Activated naive CD4-positive, alpha-beta T cell treated with anti-CD3 and anti-CD28 coated beads, Interleukin-2, amount 50 U/mL, for 24 hours (primary cell): ENCODE data around the gene POTEH.
"Not testable (repeated sequence)": the region's sequence is repeated elsewhere in the genome, so short reads cannot be mapped to it uniquely, and the experiment has no call there.

Experiments
- H3K27ac Mint-ChIP-seq: one replicate; pipeline ENCODE4 v1.8.0; 2021; ENCODE audit warnings: mild to moderate bottlenecking, mixed read lengths
- H3K27me3 Mint-ChIP-seq: one replicate; pipeline ENCODE4 v1.8.0; 2021; ENCODE audit warnings: mixed read lengths
- H3K36me3 Mint-ChIP-seq: one replicate; pipeline ENCODE4 v1.8.0; 2021; ENCODE audit warnings: mixed read lengths
- H3K4me1 Mint-ChIP-seq: one replicate; pipeline ENCODE4 v1.8.0; 2021; ENCODE audit warnings: mixed read lengths
- H3K4me3 Mint-ChIP-seq: one replicate; pipeline ENCODE4 v1.8.0; 2021; ENCODE audit warnings: mild to moderate bottlenecking, mixed read lengths
- H3K9me3 Mint-ChIP-seq: one replicate; pipeline ENCODE4 v1.8.0; 2021; ENCODE audit warnings: mixed read lengths

Gene POTEH

GRCh38 chr22:15689749-15690125, at the start of gene POTEH:
POTEH (plus strand) TSS chr22:15690026; CDS start chr22:15690078, 52 bp downstream.
- not testable (repeated sequence) for H3K4me3 Mint-ChIP-seq, H3K4me1 Mint-ChIP-seq, H3K27ac Mint-ChIP-seq, H3K9me3 Mint-ChIP-seq, H3K27me3 Mint-ChIP-seq, H3K36me3 Mint-ChIP-seq

- not testable (repeated sequence) for H3K4me1 Mint-ChIP-seq, H3K27me3 Mint-ChIP-seq, H3K9me3 Mint-ChIP-seq, H3K27ac Mint-ChIP-seq, H3K4me3 Mint-ChIP-seq, H3K36me3 Mint-ChIP-seq
These were observed 47.5 kb upstream of the POTEH start for GRCh38 chr22:15642288-15642861.

- H3K4me1 Mint-ChIP-seq, H3K9me3 Mint-ChIP-seq, H3K36me3 Mint-ChIP-seq, H3K27me3 Mint-ChIP-seq, H3K4me3 Mint-ChIP-seq, H3K27ac Mint-ChIP-seq: not testable (repeated sequence)
These were observed 37.9 kb upstream of the POTEH start for GRCh38 chr22:15651954-15652353.

GRCh38 chr22:15652738-15653137, 37.1 kb upstream of the POTEH start:
- not testable (repeated sequence) for H3K4me3 Mint-ChIP-seq

GRCh38 chr22:15653241-15653640, 36.6 kb upstream of the POTEH start:
- not testable (repeated sequence) for H3K36me3 Mint-ChIP-seq, H3K4me3 Mint-ChIP-seq, H3K27me3 Mint-ChIP-seq, H3K27ac Mint-ChIP-seq, H3K9me3 Mint-ChIP-seq, H3K4me1 Mint-ChIP-seq

More at GRCh38 chr22:15652738-15653137, 37.1 kb upstream of the POTEH start:
- not testable (repeated sequence) for H3K4me1 Mint-ChIP-seq, H3K27me3 Mint-ChIP-seq, H3K27ac Mint-ChIP-seq, H3K9me3 Mint-ChIP-seq, H3K36me3 Mint-ChIP-seq

GRCh38 chr22:15661102-15661501, 28.7 kb upstream of the POTEH start:
- not testable (repeated sequence) for H3K36me3 Mint-ChIP-seq, H3K27me3 Mint-ChIP-seq, H3K27ac Mint-ChIP-seq, H3K4me3 Mint-ChIP-seq, H3K4me1 Mint-ChIP-seq, H3K9me3 Mint-ChIP-seq

- not testable (repeated sequence) for H3K36me3 Mint-ChIP-seq
These were observed 25.1 kb upstream of the POTEH start for GRCh38 chr22:15664682-15665081.

GRCh38 chr22:15665478-15665877, 24.3 kb upstream of the POTEH start:
- H3K9me3 Mint-ChIP-seq, H3K4me3 Mint-ChIP-seq, H3K4me1 Mint-ChIP-seq, H3K27ac Mint-ChIP-seq, H3K27me3 Mint-ChIP-seq, H3K36me3 Mint-ChIP-seq: not testable (repeated sequence)

More at GRCh38 chr22:15664682-15665081, 25.1 kb upstream of the POTEH start:
- not testable (repeated sequence) for H3K27ac Mint-ChIP-seq, H3K9me3 Mint-ChIP-seq, H3K4me3 Mint-ChIP-seq, H3K4me1 Mint-ChIP-seq, H3K27me3 Mint-ChIP-seq

- H3K4me3 Mint-ChIP-seq, H3K27me3 Mint-ChIP-seq, H3K4me1 Mint-ChIP-seq, H3K27ac Mint-ChIP-seq, H3K9me3 Mint-ChIP-seq, H3K36me3 Mint-ChIP-seq: not testable (repeated sequence)
These were observed 20.4 kb upstream of the POTEH start for GRCh38 chr22:15669430-15669829.

- H3K27ac Mint-ChIP-seq, H3K36me3 Mint-ChIP-seq, H3K27me3 Mint-ChIP-seq, H3K4me3 Mint-ChIP-seq, H3K4me1 Mint-ChIP-seq, H3K9me3 Mint-ChIP-seq: not testable (repeated sequence)
These were observed 10.1 kb upstream of the POTEH start for GRCh38 chr22:15679702-15680101.

- not testable (repeated sequence) for H3K27ac Mint-ChIP-seq
These were observed 5.7 kb upstream of the POTEH start for GRCh38 chr22:15684115-15684514.

GRCh38 chr22:15684695-15685094, 5.1 kb upstream of the POTEH start:
- not testable (repeated sequence) for H3K4me1 Mint-ChIP-seq, H3K9me3 Mint-ChIP-seq, H3K27ac Mint-ChIP-seq, H3K4me3 Mint-ChIP-seq, H3K27me3 Mint-ChIP-seq, H3K36me3 Mint-ChIP-seq

More at GRCh38 chr22:15684115-15684514, 5.7 kb upstream of the POTEH start:
- not testable (repeated sequence) for H3K9me3 Mint-ChIP-seq, H3K4me1 Mint-ChIP-seq, H3K36me3 Mint-ChIP-seq, H3K27me3 Mint-ChIP-seq, H3K4me3 Mint-ChIP-seq

- H3K27me3 Mint-ChIP-seq, H3K4me1 Mint-ChIP-seq, H3K27ac Mint-ChIP-seq, H3K36me3 Mint-ChIP-seq, H3K4me3 Mint-ChIP-seq, H3K9me3 Mint-ChIP-seq: not testable (repeated sequence)
These were observed 4.2 kb upstream of the POTEH start for GRCh38 chr22:15685641-15686040.

GRCh38 chr22:15687086-15687485, 2.7 kb upstream of the POTEH start:
- not testable (repeated sequence) for H3K4me1 Mint-ChIP-seq, H3K9me3 Mint-ChIP-seq, H3K4me3 Mint-ChIP-seq, H3K27me3 Mint-ChIP-seq, H3K27ac Mint-ChIP-seq, H3K36me3 Mint-ChIP-seq

GRCh38 chr22:15687676-15688075, 2.1 kb upstream of the POTEH start:
- not testable (repeated sequence) for H3K4me3 Mint-ChIP-seq, H3K27ac Mint-ChIP-seq, H3K36me3 Mint-ChIP-seq, H3K27me3 Mint-ChIP-seq, H3K4me1 Mint-ChIP-seq, H3K9me3 Mint-ChIP-seq

- H3K9me3 Mint-ChIP-seq, H3K27me3 Mint-ChIP-seq, H3K27ac Mint-ChIP-seq, H3K36me3 Mint-ChIP-seq, H3K4me3 Mint-ChIP-seq, H3K4me1 Mint-ChIP-seq: not testable (repeated sequence)
These were observed 1.7 kb upstream of the POTEH start for GRCh38 chr22:15688090-15688489.

GRCh38 chr22:15689012-15689748, 646 bp upstream of the POTEH start:
- not testable (repeated sequence) for H3K9me3 Mint-ChIP-seq, H3K27ac Mint-ChIP-seq, H3K4me3 Mint-ChIP-seq, H3K36me3 Mint-ChIP-seq, H3K27me3 Mint-ChIP-seq, H3K4me1 Mint-ChIP-seq
